NT2/D1 (cell line): ENCODE results near the gene AOPEP.

Experiments used
- DNase-seq: peaks from one replicate; pipeline ENCODE4 v3.0.0-alpha.2; 2011; ENCODE audit warnings: low read depth, low spot score
- H3K27me3 ChIP-seq: 2 replicates; pipeline ENCODE4 v1.6.0; 2011; ENCODE audit warnings: mild to moderate bottlenecking; ENCODE audit not compliant: insufficient read length, insufficient read depth
- H3K36me3 ChIP-seq: 2 replicates; pipeline ENCODE4 v1.6.1; 2011; ENCODE audit warnings: mild to moderate bottlenecking, low read length, mixed read lengths; ENCODE audit not compliant: insufficient read depth, insufficient read length
- H3K4me1 ChIP-seq: 2 replicates; pipeline ENCODE4 v1.5.1; 2011; ENCODE audit not compliant: insufficient read depth, insufficient read length
- H3K4me3 ChIP-seq: 2 replicates; pipeline ENCODE4 v1.5.1; 2011; ENCODE audit warnings: low read depth; ENCODE audit not compliant: insufficient read length
- H3K9ac ChIP-seq: 2 replicates; pipeline ENCODE4 v1.6.0; 2011; ENCODE audit warnings: low read depth; ENCODE audit not compliant: insufficient read length
- H3K9me3 ChIP-seq: 2 replicates; pipeline ENCODE4 v1.5.1; 2011; ENCODE audit warnings: mild to moderate bottlenecking, low read length; ENCODE audit not compliant: insufficient read depth
- SUZ12 ChIP-seq: IDR thresholded peaks from 2 replicates; pipeline ENCODE4 v1.6.1; 2011; ENCODE audit not compliant: insufficient read length, insufficient read depth; ENCODE audit errors: extremely low read depth
- YY1 ChIP-seq: IDR thresholded peaks from 2 replicates; pipeline ENCODE4 v1.6.1; 2011; ENCODE audit not compliant: insufficient read length, insufficient read depth
- ZNF274 ChIP-seq: IDR thresholded peaks from 2 replicates; pipeline ENCODE4 v1.6.1; 2011; ENCODE audit warnings: mild to moderate bottlenecking, low read depth, low read length

Gene AOPEP

GRCh38 chr9:95098391-95098921, 372.0 kb downstream of the AOPEP start:
- no peak for TF ChIP-seq SUZ12
- TF ChIP-seq ZNF274: no peak
- no peak for TF ChIP-seq YY1
- H3K36me3 ChIP-seq: peaks cover 44% of the 10 kb centered on the region
- no peak overlapping the region for H3K4me3 ChIP-seq
- no peak overlapping the region for H3K9ac ChIP-seq
- no peak for DNase-seq
- H3K4me1 ChIP-seq: peaks cover 25% of the 10 kb centered on the region
- no peaks in the 10 kb centered on the region for H3K27me3 ChIP-seq
- H3K9me3 ChIP-seq: no peaks in the 10 kb centered on the region; the same call in 1 of the 2 replicates

DNA sequence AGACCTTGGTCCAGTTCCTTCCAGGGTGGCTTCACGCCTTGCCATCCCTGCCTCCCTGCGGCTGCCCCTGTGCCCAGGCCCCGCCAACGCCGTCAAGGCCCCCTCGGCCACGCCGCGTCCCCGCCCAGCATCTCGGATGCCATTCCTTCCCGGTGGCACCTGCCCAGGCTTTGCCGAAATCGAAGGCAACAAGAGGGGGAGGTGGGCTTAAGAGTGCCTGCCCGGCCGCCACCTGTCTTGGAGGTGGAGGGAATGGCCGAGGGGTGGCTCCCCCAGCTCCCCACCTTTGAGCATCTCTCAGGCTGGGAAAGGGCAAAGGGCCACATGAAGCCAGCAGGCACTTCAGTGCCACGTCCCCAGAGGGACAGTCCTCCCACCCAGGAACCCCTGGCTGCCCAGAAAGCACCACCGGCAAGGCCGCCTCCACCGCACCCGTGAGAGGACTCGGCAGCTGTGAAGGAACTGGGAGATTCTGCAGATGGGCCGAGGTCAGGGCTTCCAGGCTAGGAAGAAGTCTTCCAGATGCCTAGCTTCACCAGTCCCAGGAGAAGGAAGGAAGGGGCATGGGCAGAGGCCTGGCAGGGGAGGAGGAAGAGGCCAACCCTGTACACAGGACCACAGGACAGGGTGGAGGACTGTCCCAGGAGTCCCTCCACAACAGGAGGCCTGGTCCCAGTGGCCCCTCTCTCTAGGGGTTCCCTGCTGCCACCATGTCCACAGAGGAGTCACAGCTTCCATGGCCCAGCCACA, 373.0 kb downstream of the AOPEP start:
- H3K9ac ChIP-seq: no peak overlapping the region
- TF ChIP-seq ZNF274: no peak
- TF ChIP-seq YY1: no peak
- TF ChIP-seq SUZ12: no peak
- H3K4me3 ChIP-seq: no peak overlapping the region
- no peak for DNase-seq
- H3K27me3 ChIP-seq: no peaks in the 10 kb centered on the region
- peaks cover 21% of the 10 kb centered on the region for H3K4me1 ChIP-seq
- H3K9me3 ChIP-seq: no peaks in the 10 kb centered on the region; the same call in 1 of the 2 replicates
- peaks cover 44% of the 10 kb centered on the region for H3K36me3 ChIP-seq

GRCh38 chr9:95100071-95100627, 373.6 kb downstream of the AOPEP start:
- H3K9ac ChIP-seq: no peak overlapping the region
- no peaks in the 10 kb centered on the region for H3K27me3 ChIP-seq
- H3K9me3 ChIP-seq: no peaks in the 10 kb centered on the region; the same call in 1 of the 2 replicates
- no peak overlapping the region for H3K4me3 ChIP-seq
- peaks cover 47% of the 10 kb centered on the region for H3K36me3 ChIP-seq
- no peak for DNase-seq
- TF ChIP-seq YY1 (no peak), SUZ12 (no peak), ZNF274 (no peak)
- H3K4me1 ChIP-seq: peaks cover 20% of the 10 kb centered on the region

GRCh38 chr9:95101326-95101725, 374.8 kb downstream of the AOPEP start:
- Histone ChIP-seq H3K4me3 (no peak overlapping the region), H3K4me1 (peaks cover 15% of the 10 kb centered on the region), H3K9ac (no peak overlapping the region), H3K9me3 (no peaks in the 10 kb centered on the region; the same call in 1 of the 2 replicates), H3K36me3 (peaks cover 57% of the 10 kb centered on the region), H3K27me3 (no peaks in the 10 kb centered on the region)
- no peak for DNase-seq
- TF ChIP-seq ZNF274 (no peak), SUZ12 (no peak), YY1 (no peak)

GRCh38 chr9:95102001-95102433, 375.5 kb downstream of the AOPEP start:
- Histone ChIP-seq H3K9me3 (no peaks in the 10 kb centered on the region; the same call in 1 of the 2 replicates), H3K4me1 (peaks cover 8% of the 10 kb centered on the region), H3K36me3 (peaks cover 64% of the 10 kb centered on the region), H3K27me3 (no peaks in the 10 kb centered on the region), H3K4me3 (no peak overlapping the region), H3K9ac (no peak overlapping the region)
- no peak for DNase-seq
- TF ChIP-seq ZNF274: no peak
- TF ChIP-seq YY1: no peak
- TF ChIP-seq SUZ12: no peak

DNA sequence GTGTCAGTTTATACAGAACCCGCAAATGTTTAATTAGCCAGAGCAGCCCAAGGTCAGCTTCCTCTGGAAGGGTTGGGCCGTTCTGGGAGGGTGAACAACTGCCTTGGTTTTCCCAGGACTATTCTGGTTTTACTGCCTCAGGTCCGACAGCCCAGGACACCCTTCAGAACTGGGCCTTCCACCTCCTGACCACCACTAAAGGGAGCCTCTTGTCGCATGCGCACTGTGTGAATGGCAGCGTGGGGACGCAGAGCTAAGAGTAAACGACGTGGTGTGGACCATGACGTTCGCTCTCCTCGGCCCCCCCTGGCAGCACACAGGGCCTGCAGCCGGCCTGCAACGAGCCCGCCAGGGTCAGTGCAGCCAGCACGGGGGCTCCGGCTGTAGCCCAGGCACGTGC, 376.1 kb downstream of the AOPEP start:
- H3K4me1 ChIP-seq: peaks cover 7% of the 10 kb centered on the region
- peaks cover 62% of the 10 kb centered on the region for H3K36me3 ChIP-seq
- no peak overlapping the region for H3K9ac ChIP-seq

GRCh38 chr9:95103281-95103771, 376.8 kb downstream of the AOPEP start:
- TF ChIP-seq SUZ12 (no peak), ZNF274 (no peak), YY1 (no peak)
- H3K36me3 ChIP-seq: peaks cover 64% of the 10 kb centered on the region
- DNase-seq: no peak
- H3K9ac ChIP-seq: no peak overlapping the region
- H3K9me3 ChIP-seq: no peaks in the 10 kb centered on the region; the same call in 1 of the 2 replicates
- H3K4me3 ChIP-seq: no peak overlapping the region
- no peaks in the 10 kb centered on the region for H3K27me3 ChIP-seq
- peaks cover 7% of the 10 kb centered on the region for H3K4me1 ChIP-seq

More for the DNA sequence above, 376.1 kb downstream of the AOPEP start:
- Histone ChIP-seq H3K27me3 (no peaks in the 10 kb centered on the region), H3K4me3 (no peak overlapping the region), H3K9me3 (no peaks in the 10 kb centered on the region; the same call in 1 of the 2 replicates)
- TF ChIP-seq YY1 (no peak), ZNF274 (no peak), SUZ12 (no peak)
- DNase-seq: no peak
